Smooth muscle cell (in vitro differentiated cells): ENCODE measurements around the gene DPEP1. TPM values are rescaled to one million over a fixed set of nuclear protein-coding genes. Genes with fewer than 3 reads are reported as not detected.
A peak's percentile ranks its signal among the peaks of the same experiment; 100 is the strongest.

Source experiments
- DNase-seq: peaks from one replicate; lab custom pipeline; 2025; ENCODE audit not compliant: unreplicated experiment; lab: John Stamatoyannopoulos, UW
- H2AFZ ChIP-seq: fragments of 200-600 bp; sonication (generic); 2 replicates; pipeline ENCODE4 v1.6.0; 2016; ENCODE audit warnings: antibody characterized with exemption, low read depth, mild to moderate bottlenecking
- H3F3A ChIP-seq: fragments of 200-600 bp; sonication (generic); 2 replicates; pipeline ENCODE4 v1.6.0; 2017; ENCODE audit warnings: antibody characterized with exemption, low read depth
- H3K27ac ChIP-seq: fragments of 200-600 bp; sonication (generic); 2 replicates; pipeline ENCODE4 v1.5.1; 2016; ENCODE audit warnings: low read depth, mild to moderate bottlenecking
- H3K27me3 ChIP-seq: fragments of 200-600 bp; sonication (generic); 2 replicates; pipeline ENCODE4 v1.6.1; 2016; ENCODE audit warnings: low read depth, mild to moderate bottlenecking
- H3K36me3 ChIP-seq: fragments of 200-600 bp; sonication (generic); 2 replicates; pipeline ENCODE4 v1.5.1; 2016; ENCODE audit warnings: low read depth
- H3K4me1 ChIP-seq: fragments of 200-600 bp; sonication (generic); 2 replicates; pipeline ENCODE4 v1.5.1; 2016; ENCODE audit warnings: low read depth
- H3K4me2 ChIP-seq: fragments of 200-600 bp; sonication (generic); 2 replicates; pipeline ENCODE4 v1.6.0; 2016; ENCODE audit warnings: mild to moderate bottlenecking
- H3K4me3 ChIP-seq: fragments of 200-600 bp; sonication (generic); 2 replicates; pipeline ENCODE4 v1.5.1; 2016; ENCODE audit warnings: mild to moderate bottlenecking
- H3K79me2 ChIP-seq: fragments of 200-600 bp; sonication (generic); 2 replicates; pipeline ENCODE4 v1.6.0; 2016; ENCODE audit warnings: low read depth, mild to moderate bottlenecking
- H3K9ac ChIP-seq: fragments of 200-600 bp; sonication (generic); 2 replicates; pipeline ENCODE4 v1.6.0; 2016; ENCODE audit warnings: low read depth
- H3K9me3 ChIP-seq: fragments of 200-600 bp; sonication (generic); replicated peaks from 2 replicates; pipeline ENCODE4 v1.5.1; 2016; ENCODE audit warnings: low read depth
- H4K20me1 ChIP-seq: fragments of 200-600 bp; sonication (generic); 2 replicates; pipeline ENCODE4 v1.6.0; 2016; ENCODE audit warnings: low read depth
- WGBS: methylation state at CpG from one replicate; pipeline ENCODE4 v1.1.7; 2016; ENCODE audit warnings: low lambda C conversion rate; 5-methylcytosine and 5-hydroxymethylcytosine counted together
- polyA plus RNA-seq: library from polyadenylated mRNA; unstranded; fragments of >200 nt; fragmentation: Nextera tagmentation; extraction: Ambion mirVana; gene quantifications from 2 replicates; pipeline ENCODE4 v1.2.1, GENCODE V29; 2016
- total RNA-seq: library from RNA; depleted of rRNA; stranded (reverse); fragments of >200 nt; gene quantifications from 2 replicates; pipeline ENCODE4 v1.2.3, GENCODE V29; 2014
- TF ChIP-seq, protein P1 (sequence below): fragments of 200-600 bp; sonication (generic); IDR thresholded peaks from 2 replicates; pipeline ENCODE4 v1.5.1; 2017; ENCODE audit warnings: borderline replicate concordance, mild to moderate bottlenecking, antibody characterized with exemption; ENCODE audit not compliant: insufficient read depth, poor library complexity, severe bottlenecking

The DPEP1 gene
- total and polyA plus RNA-seq, 2 experiments from 2014 or later: not detected

GRCh38 chr16:89598199-89598598, 15.2 kb upstream of the DPEP1 start:
- H3K4me1 ChIP-seq: peaks cover 8% of the 10 kb centered on the region
- no peak overlapping the region for H3K4me2 ChIP-seq
- no peak overlapping the region for H2AFZ ChIP-seq
- peaks cover 4% of the 10 kb centered on the region for H3F3A ChIP-seq
- TF ChIP-seq, protein P1, sequence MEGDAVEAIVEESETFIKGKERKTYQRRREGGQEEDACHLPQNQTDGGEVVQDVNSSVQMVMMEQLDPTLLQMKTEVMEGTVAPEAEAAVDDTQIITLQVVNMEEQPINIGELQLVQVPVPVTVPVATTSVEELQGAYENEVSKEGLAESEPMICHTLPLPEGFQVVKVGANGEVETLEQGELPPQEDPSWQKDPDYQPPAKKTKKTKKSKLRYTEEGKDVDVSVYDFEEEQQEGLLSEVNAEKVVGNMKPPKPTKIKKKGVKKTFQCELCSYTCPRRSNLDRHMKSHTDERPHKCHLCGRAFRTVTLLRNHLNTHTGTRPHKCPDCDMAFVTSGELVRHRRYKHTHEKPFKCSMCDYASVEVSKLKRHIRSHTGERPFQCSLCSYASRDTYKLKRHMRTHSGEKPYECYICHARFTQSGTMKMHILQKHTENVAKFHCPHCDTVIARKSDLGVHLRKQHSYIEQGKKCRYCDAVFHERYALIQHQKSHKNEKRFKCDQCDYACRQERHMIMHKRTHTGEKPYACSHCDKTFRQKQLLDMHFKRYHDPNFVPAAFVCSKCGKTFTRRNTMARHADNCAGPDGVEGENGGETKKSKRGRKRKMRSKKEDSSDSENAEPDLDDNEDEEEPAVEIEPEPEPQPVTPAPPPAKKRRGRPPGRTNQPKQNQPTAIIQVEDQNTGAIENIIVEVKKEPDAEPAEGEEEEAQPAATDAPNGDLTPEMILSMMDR: no peak
- no peak overlapping the region for H3K9ac ChIP-seq
- no peaks in the 10 kb centered on the region for H4K20me1 ChIP-seq
- no peaks in the 10 kb centered on the region for H3K36me3 ChIP-seq
- no peaks in the 10 kb centered on the region for H3K27me3 ChIP-seq
- H3K79me2 ChIP-seq: no peaks in the 10 kb centered on the region
- no peak for DNase-seq
- no peak overlapping the region for H3K27ac ChIP-seq
- H3K9me3 ChIP-seq: no peaks in the 10 kb centered on the region
- no peak overlapping the region for H3K4me3 ChIP-seq
- WGBS: 86% methylated on average over 12 of the region's 14 CpGs

DNA sequence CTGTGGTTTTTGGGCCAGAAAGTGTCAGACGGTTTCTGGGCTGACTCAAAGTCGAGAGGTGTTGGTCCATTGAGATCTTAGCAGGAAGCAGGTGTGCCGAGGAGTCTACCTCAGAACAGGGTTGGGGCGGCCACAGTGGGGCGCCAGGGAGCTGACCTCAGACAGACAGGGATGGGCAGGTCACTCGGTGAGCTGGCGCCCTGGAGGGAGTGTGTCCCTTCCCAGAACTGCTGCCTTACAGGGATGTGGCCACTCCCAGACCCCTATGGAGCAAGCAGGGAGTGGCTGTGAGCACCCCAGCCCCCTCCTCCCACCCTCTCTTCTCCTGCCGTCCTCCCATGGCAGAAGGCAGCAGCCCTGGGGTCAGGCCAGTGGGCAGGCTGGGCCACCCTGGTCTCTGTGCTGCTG, 14.0 kb upstream of the DPEP1 start:
- Histone ChIP-seq H3K79me2 (no peaks in the 10 kb centered on the region), H3K36me3 (no peaks in the 10 kb centered on the region), H3K27ac (no peak overlapping the region), H3K4me3 (no peak overlapping the region), H3K9me3 (no peaks in the 10 kb centered on the region), H3K4me1 (peaks cover 8% of the 10 kb centered on the region), H3K27me3 (no peaks in the 10 kb centered on the region), H2AFZ (no peak overlapping the region), H4K20me1 (no peaks in the 10 kb centered on the region), H3K4me2 (no peak overlapping the region), H3K9ac (no peak overlapping the region), H3F3A (peaks cover 4% of the 10 kb centered on the region)
- WGBS: 41% methylated on average over 7 of the region's 8 CpGs
- TF ChIP-seq, protein P1: peak; percentile 16
- DNase-seq: no peak

DNA sequence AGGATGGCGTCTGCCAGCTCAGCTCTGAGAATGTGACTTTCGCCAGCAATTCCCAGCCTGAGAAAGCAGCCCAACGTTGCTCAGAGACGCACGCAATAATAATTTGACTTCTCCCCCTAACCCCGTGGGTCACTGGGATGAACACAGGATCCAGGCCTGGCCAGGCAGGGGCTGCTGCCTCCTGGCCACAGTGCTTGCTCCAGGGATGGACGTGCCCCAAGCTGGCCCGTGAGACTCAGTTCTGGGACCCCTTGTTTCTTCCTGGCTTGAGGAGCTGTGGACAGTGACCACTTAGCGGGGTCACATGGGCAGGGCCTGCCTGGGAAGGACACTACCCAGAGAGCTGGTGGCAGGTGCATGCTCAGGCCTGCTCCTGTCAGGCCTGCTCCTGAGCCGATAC, 13.5 kb upstream of the DPEP1 start:
- H3K27me3 ChIP-seq: no peaks in the 10 kb centered on the region
- H3K27ac ChIP-seq: no peak overlapping the region
- DNase-seq: no peak
- H3K4me2 ChIP-seq: no peak overlapping the region
- H2AFZ ChIP-seq: no peak overlapping the region
- H3K36me3 ChIP-seq: no peaks in the 10 kb centered on the region
- H3K4me3 ChIP-seq: no peak overlapping the region
- no peaks in the 10 kb centered on the region for H3K79me2 ChIP-seq
- WGBS: 88% methylated on average over 10 of the region's 10 CpGs
- TF ChIP-seq, protein P1: no peak
- H3K9me3 ChIP-seq: no peaks in the 10 kb centered on the region
- no peak overlapping the region for H3K9ac ChIP-seq
- peaks cover 4% of the 10 kb centered on the region for H3F3A ChIP-seq
- peaks cover 8% of the 10 kb centered on the region for H3K4me1 ChIP-seq
- H4K20me1 ChIP-seq: no peaks in the 10 kb centered on the region

DNA sequence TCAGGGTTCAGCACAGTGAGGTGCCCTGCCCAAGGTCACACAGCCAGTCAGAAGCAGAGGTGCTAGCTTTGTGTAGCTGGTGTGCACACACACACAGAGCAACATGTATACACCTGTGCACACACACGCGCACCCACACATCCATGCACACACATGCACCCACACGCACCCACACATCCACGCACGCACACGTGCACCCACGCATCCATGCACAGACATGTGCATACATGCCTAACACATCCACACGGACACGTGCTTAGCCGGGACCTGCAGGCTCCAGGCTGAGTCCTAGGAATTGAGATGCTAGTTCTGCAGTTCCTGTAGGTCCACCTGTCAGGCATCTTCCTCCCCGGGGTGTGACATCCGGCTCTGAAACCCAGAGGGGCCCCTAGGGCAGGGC, 13.0 kb upstream of the DPEP1 start:
- Histone ChIP-seq H4K20me1 (no peaks in the 10 kb centered on the region), H3K4me3 (no peak overlapping the region), H3K27me3 (no peaks in the 10 kb centered on the region), H3F3A (peaks cover 4% of the 10 kb centered on the region), H3K9me3 (no peaks in the 10 kb centered on the region), H3K4me2 (no peak overlapping the region), H3K79me2 (no peaks in the 10 kb centered on the region), H3K4me1 (peaks cover 8% of the 10 kb centered on the region), H3K9ac (no peak overlapping the region), H3K27ac (no peak overlapping the region), H2AFZ (no peak overlapping the region), H3K36me3 (no peaks in the 10 kb centered on the region)
- TF ChIP-seq, protein P1: no peak
- no peak for DNase-seq
- WGBS: 92% methylated on average over 12 of the region's 12 CpGs
